IMR-90 (cell line): ENCODE measurements around the gene QKI. TPM values are rescaled to one million over a fixed set of nuclear protein-coding genes. Genes with fewer than 3 reads are reported as not detected.

Source experiments
- ATAC-seq: fragments of 200-7000 bp; cut with Tn5 transposase; 2 replicates; pipeline ENCODE4 v1.9.1; 2020; ENCODE audit warnings: low read depth, mild to moderate bottlenecking, moderate library complexity
- BruUV-seq: library from RNA; stranded (reverse); fragments of 400-500 nt; replicated peaks from 2 replicates; lab custom pipeline; 2021; lab: Mats Ljungman, UMichigan
- CTCF ChIA-PET: fragments of 300-600 bp; formaldehyde crosslinking; extraction: SDS; loops from one replicate; lab custom pipeline; 2021; ENCODE audit warnings: antibody characterized with exemption; lab: Yijun Ruan, JAX
- POLR2A ChIA-PET: fragments of 300-600 bp; sonication (Branson Sonifier 250); formaldehyde crosslinking; loops from one replicate; lab custom pipeline; 2022; ENCODE audit warnings: antibody characterized with exemption; ENCODE audit not compliant: unreplicated experiment; lab: Charles Lee
- DNase-seq: peaks from one replicate; pipeline ENCODE4 v3.0.0; 2013
- H2AFZ ChIP-seq: replicated peaks from 2 replicates; pipeline ENCODE3; 2013; ENCODE audit warnings: low read length, mild to moderate bottlenecking; ENCODE audit not compliant: poor library complexity
- H2AK5ac ChIP-seq: 2 replicates; pipeline ENCODE4 v1.6.1; 2013; ENCODE audit warnings: low read depth, low read length, inconsistent platforms
- H2AK9ac ChIP-seq: replicated peaks from 2 replicates; pipeline ENCODE3; 2013; ENCODE audit warnings: mild to moderate bottlenecking, low read depth, low read length, moderate library complexity; ENCODE audit not compliant: poor library complexity
- H2BK120ac ChIP-seq: 2 replicates; pipeline ENCODE4 v1.6.1; 2013; ENCODE audit warnings: low read depth, low read length, inconsistent platforms
- H2BK15ac ChIP-seq: 3 replicates; pipeline ENCODE4 v1.6.1; 2013; ENCODE audit warnings: low read depth, low read length, inconsistent platforms
- H2BK20ac ChIP-seq: 2 replicates; pipeline ENCODE4 v1.6.1; 2013; ENCODE audit warnings: low read depth, mild to moderate bottlenecking, inconsistent platforms, low read length, moderate library complexity
- H2BK5ac ChIP-seq: 2 replicates; pipeline ENCODE4 v1.6.1; 2013; ENCODE audit warnings: mild to moderate bottlenecking, low read depth, low read length, inconsistent platforms; ENCODE audit not compliant: poor library complexity, severe bottlenecking
- H3K14ac ChIP-seq: replicated peaks from 2 replicates; pipeline ENCODE4 v1.6.1; 2013; ENCODE audit warnings: low read depth, low read length, inconsistent platforms
- H3K18ac ChIP-seq: 2 replicates; pipeline ENCODE4 v1.6.1; 2013; ENCODE audit warnings: low read depth, low read length, control low read depth
- H3K23ac ChIP-seq: 2 replicates; pipeline ENCODE4 v1.6.1; 2013; ENCODE audit warnings: low read depth, low read length, inconsistent platforms
- H3K27ac ChIP-seq: 2 replicates; pipeline ENCODE4 v1.5.1; 2013; ENCODE audit warnings: mild to moderate bottlenecking, control low read depth, low read length; ENCODE audit not compliant: insufficient read depth
- H3K27me3 ChIP-seq: 2 replicates; pipeline ENCODE4 v1.6.1; 2013; ENCODE audit warnings: low read length; ENCODE audit not compliant: control insufficient read depth, insufficient read depth
- H3K36me3 ChIP-seq: 2 replicates; pipeline ENCODE4 v1.6.1; 2013; ENCODE audit warnings: low read length, mixed read lengths; ENCODE audit not compliant: control insufficient read depth, insufficient read depth
- H3K4ac ChIP-seq: 2 replicates; pipeline ENCODE4 v1.6.1; 2013; ENCODE audit warnings: low read depth, low read length, inconsistent platforms
- H3K4me1 ChIP-seq: 2 replicates; pipeline ENCODE4 v1.6.1; 2013; ENCODE audit warnings: low read length, mixed read lengths; ENCODE audit not compliant: control insufficient read depth, insufficient read depth
- H3K4me2 ChIP-seq: 2 replicates; pipeline ENCODE4 v1.6.1; 2013; ENCODE audit warnings: low read depth, mild to moderate bottlenecking, control low read depth, low read length, moderate library complexity
- H3K4me3 ChIP-seq: 2 replicates; pipeline ENCODE4 v1.5.1; 2013; ENCODE audit warnings: low read depth, mild to moderate bottlenecking, control low read depth, low read length, moderate library complexity; ENCODE audit not compliant: insufficient read depth
- H3K56ac ChIP-seq: 2 replicates; pipeline ENCODE4 v1.6.1; 2013; ENCODE audit warnings: low read length, inconsistent platforms; ENCODE audit not compliant: insufficient read depth; ENCODE audit errors: extremely low read depth
- H3K79me1 ChIP-seq, 2 experiments: 2 replicates each; pipeline ENCODE4 v1.6.1; 2013; ENCODE audit warnings: low read length in 2 of 2, inconsistent platforms in 1 of 2, low read depth in 1 of 2
- H3K9ac ChIP-seq: 2 replicates; pipeline ENCODE4 v1.6.1; 2013; ENCODE audit warnings: low read depth, low read length, control low read depth
- H3K9me1 ChIP-seq: 2 replicates; pipeline ENCODE4 v1.6.1; 2013; ENCODE audit warnings: low read length, inconsistent platforms; ENCODE audit not compliant: insufficient read depth
- H3K9me3 ChIP-seq: 2 replicates; pipeline ENCODE4 v1.6.1; 2013; ENCODE audit warnings: low read length; ENCODE audit not compliant: control insufficient read depth, insufficient read depth
- H4K20me1 ChIP-seq: 2 replicates; pipeline ENCODE4 v1.6.1; 2013; ENCODE audit warnings: low read length, inconsistent platforms; ENCODE audit not compliant: insufficient read depth
- H4K5ac ChIP-seq: 2 replicates; pipeline ENCODE4 v1.6.1; 2013; ENCODE audit warnings: mild to moderate bottlenecking, low read depth, low read length, control low read depth
- H4K8ac ChIP-seq, 2 experiments: 2 replicates each; pipeline ENCODE4 v1.6.1; 2013; ENCODE audit warnings: low read depth in 2 of 2, low read length in 2 of 2, control low read depth in 1 of 2, inconsistent platforms in 1 of 2
- H4K91ac ChIP-seq: 2 replicates; pipeline ENCODE4 v1.6.1; 2013; ENCODE audit warnings: low read depth, low read length, inconsistent platforms; ENCODE audit not compliant: insufficient read depth
- BHLHE40 ChIP-seq: fragments of 150-350 bp; IDR thresholded peaks from 2 replicates; pipeline ENCODE4 v1.6.1; 2016; ENCODE audit warnings: mild to moderate bottlenecking, low read depth, low read length
- CEBPB ChIP-seq: IDR thresholded peaks from 2 replicates; pipeline ENCODE4 v1.6.1; 2012; ENCODE audit warnings: low read depth, low read length, improper control_type of control experiment
- CHD1 ChIP-seq: IDR thresholded peaks from 2 replicates; pipeline ENCODE4 v1.6.1; 2012; ENCODE audit warnings: low read depth, low read length, improper control_type of control experiment
- CTCF ChIP-seq: conservative IDR thresholded peaks from 2 replicates; pipeline ENCODE4 v1.5.1; 2012; ENCODE audit warnings: mild to moderate bottlenecking, low read depth, low read length, improper control_type of control experiment
- FOS ChIP-seq: fragments of 150-350 bp; IDR thresholded peaks from 2 replicates; pipeline ENCODE4 v1.6.1; 2016; ENCODE audit warnings: low read depth, low read length
- MAZ ChIP-seq: IDR thresholded peaks from 2 replicates; pipeline ENCODE4 v1.6.1; 2012; ENCODE audit warnings: low read depth, mild to moderate bottlenecking, low read length, improper control_type of control experiment, moderate library complexity, borderline replicate concordance
- MXI1 ChIP-seq: IDR thresholded peaks from 2 replicates; pipeline ENCODE4 v1.6.1; 2012; ENCODE audit warnings: low read depth, mild to moderate bottlenecking, low read length, moderate library complexity, borderline replicate concordance
- POLR2A ChIP-seq: IDR thresholded peaks from 2 replicates; pipeline ENCODE4 v1.6.1; 2012; ENCODE audit warnings: mild to moderate bottlenecking, low read depth, low read length
- RAD21 ChIP-seq: IDR thresholded peaks from 2 replicates; pipeline ENCODE4 v1.6.1; 2012; ENCODE audit warnings: low read length, improper control_type of control experiment
- RCOR1 ChIP-seq: IDR thresholded peaks from 2 replicates; pipeline ENCODE4 v1.6.1; 2012; ENCODE audit warnings: mild to moderate bottlenecking, low read length, improper control_type of control experiment; ENCODE audit not compliant: insufficient replicate concordance
- RFX5 ChIP-seq: IDR thresholded peaks from 2 replicates; pipeline ENCODE4 v1.8.0; 2012; ENCODE audit warnings: low read depth, mild to moderate bottlenecking, low read length, moderate library complexity
- USF2 ChIP-seq: fragments of 150-350 bp; IDR thresholded peaks from 2 replicates; pipeline ENCODE4 v1.6.1; 2017; ENCODE audit warnings: mild to moderate bottlenecking, antibody characterized with exemption, low read length, low read depth
- WGBS, 2 experiments: methylation state at CpG; one replicate each; pipeline versions ENCODE4 v1.1.5 to v1.1.7; 2013; ENCODE audit warnings: missing lambda C conversion rate in 2 of 2; ENCODE audit not compliant: insufficient read length in 1 of 2; ENCODE audit errors: extremely low coverage in 2 of 2; 5-methylcytosine and 5-hydroxymethylcytosine counted together
- dilution Hi-C: fragments of 300-500 bp; cut with HindIII; formaldehyde crosslinking; loops from one replicate; pipeline ENCODE4 v1.14.3; 2018; ENCODE audit warnings: low sequenced_read_pairs; ENCODE audit not compliant: unreplicated experiment
- in situ Hi-C: fragments of 300-500 bp; cut with MboI; formaldehyde crosslinking; loops from 3 replicates; pipeline ENCODE4 v1.14.3; 2019; ENCODE audit warnings: low sequenced_read_pairs, inconsistent platforms, mixed read lengths
- intact Hi-C: fragments of 100-400 bp; cut with micrococcal nuclease; formaldehyde crosslinking; loops from 2 replicates; pipeline ENCODE4 v1.10.0; 2022
- polyA plus RNA-seq, 3 experiments: library from polyadenylated mRNA; depleted of rRNA; stranded (reverse); fragments of >200 nt; gene quantifications; 2 replicates each; pipeline ENCODE4 v1.2.3, GENCODE V29; 2012; ENCODE audit warnings: low replicate concordance in 1 of 3
- total RNA-seq: library from RNA; depleted of rRNA; stranded (reverse); fragments of >200 nt; gene quantifications from 2 replicates; pipeline ENCODE4 v1.2.3, GENCODE V29; 2012

Gene QKI
- total and polyA plus RNA-seq, 2 of the 4 experiments (the other 2 are of a cell fraction): 112 to 232 TPM

- Histone ChIP-seq H3K9me1 (no peaks in the 10 kb centered on the region), H3K4me3 (no peak overlapping the region), H2AK9ac (no peak overlapping the region), H3K18ac (no peak overlapping the region), H3K4ac (no peak overlapping the region), H2BK120ac (no peak overlapping the region), H4K8ac (no peak overlapping the region), H3K14ac (no peak overlapping the region), H4K20me1 (no peaks in the 10 kb centered on the region), H4K91ac (no peak overlapping the region), H4K5ac (no peak overlapping the region), H3K4me1 (no peaks in the 10 kb centered on the region), H2BK5ac (no peak overlapping the region), H2AFZ (no peak overlapping the region), H3K36me3 (no peaks in the 10 kb centered on the region), H2BK15ac (no peak overlapping the region), H3K79me1 (no peaks in the 10 kb centered on the region), H2BK20ac (no peak overlapping the region), H3K27ac (no peak overlapping the region), H3K9me3 (no peaks in the 10 kb centered on the region), H2AK5ac (no peak overlapping the region), H3K27me3 (peaks cover 2% of the 10 kb centered on the region; the same call in 1 of the 2 replicates), H3K9ac (no peak overlapping the region), H3K23ac (no peak overlapping the region), H3K4me2 (no peak overlapping the region), H3K56ac (no peak overlapping the region)
- dilution Hi-C loops (no loop called here), intact Hi-C loops (no loop called here), in situ Hi-C loops (no loop called here)
- ATAC-seq: no peak
- DNase-seq: no peak
- TF ChIP-seq CTCF (no peak), FOS (no peak), USF2 (no peak), CEBPB (no peak), MXI1 (no peak), RFX5 (no peak), MAZ (no peak), RCOR1 (no peak), POLR2A (no peak), BHLHE40 (no peak), CHD1 (no peak), RAD21 (no peak)
- POLR2A ChIA-PET: no interaction called here
- WGBS, 2 experiments: 20% methylated on average over 1 of the region's 5 CpGs; no CpG with 5 or more reads in 1 of the 2 experiments
- CTCF ChIA-PET: no interaction called here
- BruUV-seq: no TSS peak
Measured at GRCh38 chr6:163370464-163371117, 43.9 kb upstream of the QKI start.
